WTC11 (cell line): ENCODE measurements around the gene MYO7B. TPM values are rescaled to one million over a fixed set of nuclear protein-coding genes. Genes with fewer than 3 reads are reported as not detected.

ENCODE experiments used
- ATAC-seq: fragments of 200-7000 bp; cut with Tn5 transposase; 2 replicates; pipeline ENCODE4 v1.10.0; 2021; ENCODE audit warnings: mild to moderate bottlenecking, moderate library complexity
- CTCF ChIA-PET: fragments of 300-600 bp; sonication (Branson Sonifier 250); formaldehyde crosslinking; loops from one replicate; lab custom pipeline; 2021; ENCODE audit warnings: antibody characterized with exemption; lab: Charles Lee
- POLR2A ChIA-PET: fragments of 350-600 bp; sonication (Branson Sonifier 250); formaldehyde crosslinking; loops from one replicate; lab custom pipeline; 2021; ENCODE audit warnings: antibody characterized with exemption; lab: Charles Lee
- DNase-seq: peaks from one replicate; pipeline ENCODE4 v3.0.0; 2021; ENCODE audit warnings: low spot score
- H3K27ac Mint-ChIP-seq: 2 replicates; pipeline ENCODE4 v1.8.0; 2021; ENCODE audit warnings: mixed read lengths
- H3K27me3 Mint-ChIP-seq: 2 replicates; pipeline ENCODE4 v1.8.0; 2021; ENCODE audit warnings: low read depth, mild to moderate bottlenecking, moderate library complexity, mixed read lengths
- H3K36me3 Mint-ChIP-seq: 2 replicates; pipeline ENCODE4 v1.8.0; 2021; ENCODE audit warnings: mixed read lengths
- H3K4me1 Mint-ChIP-seq: 2 replicates; pipeline ENCODE4 v1.8.0; 2022; ENCODE audit warnings: mixed read lengths
- H3K4me3 Mint-ChIP-seq: 2 replicates; pipeline ENCODE4 v1.8.0; 2021; ENCODE audit warnings: mild to moderate bottlenecking, moderate library complexity, mixed read lengths
- H3K9me3 Mint-ChIP-seq: 2 replicates; pipeline ENCODE4 v1.8.0; 2021; ENCODE audit warnings: mixed read lengths
- ATF2 ChIP-seq: sonication (generic); formaldehyde crosslinking; IDR thresholded peaks from 2 replicates; pipeline ENCODE4 v1.8.1; 2022; ENCODE audit warnings: low read depth, missing genetic modification reagents, borderline replicate concordance
- CDX4 ChIP-seq: fragments of 250-450 bp; sonication (Bioruptor Pico); IDR thresholded peaks from 2 replicates; pipeline ENCODE4 v1.9.0; 2021; ENCODE audit warnings: moderate library complexity, mild to moderate bottlenecking, inconsistent platforms, borderline replicate concordance
- E2F1 ChIP-seq: sonication (generic); formaldehyde crosslinking; IDR thresholded peaks from 2 replicates; pipeline ENCODE4 v1.8.0; 2022; ENCODE audit warnings: mild to moderate bottlenecking, missing genetic modification reagents
- EMX1 ChIP-seq: fragments of 250-450 bp; sonication (Bioruptor Pico); IDR thresholded peaks from 2 replicates; pipeline ENCODE4 v1.8.0; 2021; ENCODE audit warnings: mild to moderate bottlenecking
- FOXK1 ChIP-seq: sonication (generic); formaldehyde crosslinking; IDR thresholded peaks from 2 replicates; pipeline ENCODE4 v1.8.0; 2022; ENCODE audit warnings: mild to moderate bottlenecking, moderate library complexity, missing genetic modification reagents
- HMGA2 ChIP-seq: fragments of 250-450 bp; sonication (Bioruptor Pico); IDR thresholded peaks from 2 replicates; pipeline ENCODE4 v1.4.0; 2021; ENCODE audit warnings: mild to moderate bottlenecking, moderate library complexity
- IRF2 ChIP-seq: sonication (generic); formaldehyde crosslinking; IDR thresholded peaks from 2 replicates; pipeline ENCODE4 v1.8.0; 2022; ENCODE audit warnings: low read depth, missing genetic modification reagents, borderline replicate concordance
- MLX ChIP-seq: sonication (generic); formaldehyde crosslinking; IDR thresholded peaks from 2 replicates; pipeline ENCODE4 v1.8.1; 2023; ENCODE audit warnings: mild to moderate bottlenecking, missing genetic modification reagents, moderate library complexity
- NR1H2 ChIP-seq: sonication (generic); formaldehyde crosslinking; IDR thresholded peaks from 2 replicates; pipeline ENCODE4 v1.9.0; 2021; ENCODE audit warnings: mild to moderate bottlenecking, moderate library complexity, missing genetic modification reagents
- NR3C1 ChIP-seq: sonication (generic); formaldehyde crosslinking; conservative IDR thresholded peaks from 2 replicates; pipeline ENCODE4 v1.8.1; 2023; ENCODE audit warnings: low read depth, mild to moderate bottlenecking, missing genetic modification reagents
- TEAD1 ChIP-seq: sonication (generic); formaldehyde crosslinking; IDR thresholded peaks from 2 replicates; pipeline ENCODE4 v1.8.0; 2022; ENCODE audit warnings: mild to moderate bottlenecking, missing genetic modification reagents
- TP53 ChIP-seq: sonication (generic); formaldehyde crosslinking; IDR thresholded peaks from 2 replicates; pipeline ENCODE4 v1.8.1; 2023; ENCODE audit warnings: mild to moderate bottlenecking, missing genetic modification reagents
- USF1 ChIP-seq: sonication (generic); formaldehyde crosslinking; IDR thresholded peaks from 2 replicates; pipeline ENCODE4 v1.8.0; 2022; ENCODE audit warnings: mild to moderate bottlenecking, missing genetic modification reagents
- ZBTB43 ChIP-seq: sonication (generic); formaldehyde crosslinking; IDR thresholded peaks from 2 replicates; pipeline ENCODE4 v1.8.1; 2023; ENCODE audit warnings: mild to moderate bottlenecking, missing genetic modification reagents
- ZNF232 ChIP-seq: sonication (generic); formaldehyde crosslinking; IDR thresholded peaks from 2 replicates; pipeline ENCODE4 v1.8.0; 2022; ENCODE audit warnings: mild to moderate bottlenecking, missing genetic modification reagents
- ZNF317 ChIP-seq: sonication (generic); formaldehyde crosslinking; IDR thresholded peaks from 2 replicates; pipeline ENCODE4 v1.8.1; 2023; ENCODE audit warnings: low read depth, mild to moderate bottlenecking, moderate library complexity, missing genetic modification reagents, borderline replicate concordance
- ZNF396 ChIP-seq: fragments of 250-450 bp; sonication (Bioruptor Pico); IDR thresholded peaks from 2 replicates; pipeline ENCODE4 v1.8.0; 2021; ENCODE audit warnings: mild to moderate bottlenecking, moderate library complexity, borderline replicate concordance
- ZNF512 ChIP-seq: sonication (generic); formaldehyde crosslinking; IDR thresholded peaks from 2 replicates; pipeline ENCODE4 v1.8.1; 2022; ENCODE audit warnings: missing genetic modification reagents, borderline replicate concordance
- total RNA-seq: library from RNA; stranded (reverse); gene quantifications from 3 replicates; pipeline ENCODE4 v1.2.3, GENCODE V29; 2021

The MYO7B gene
- total RNA-seq, 1 experiment from 2014 or later, result not detected

GRCh38 chr2:127566139-127566417 is 30.6 kb downstream of the MYO7B start (continued):
- TF ChIP-seq ATF2 (CRISPR knock-in tag), result no peak
- no peak for TF ChIP-seq HMGA2 (CRISPR knock-in tag)
- TF ChIP-seq NR3C1, result no peak
- TF ChIP-seq MLX (CRISPR knock-in tag), result no peak
- no peak for TF ChIP-seq IRF2 (CRISPR knock-in tag)
- no peak for TF ChIP-seq EMX1
- no peak for TF ChIP-seq ZBTB43

- ATAC-seq, result peak; percentile 65
- ChIA-PET POLR2A (no interaction called here), CTCF (interaction anchor here (0.9 to 3.0 kb wide), 7 partner anchors 10 to 370 kb away, joined by 3 to 25 read pairs (median 4); no protein-coding TSS in a partner anchor)
These were observed 31.1 kb downstream of the MYO7B start for GRCh38 chr2:127566576-127566975.

More at GRCh38 chr2:127566576-127566975, 31.1 kb downstream of the MYO7B start:
- no peak for TF ChIP-seq ZNF232 (CRISPR knock-in tag)
- TF ChIP-seq TEAD1 (CRISPR knock-in tag), result no peak
- no peak for TF ChIP-seq E2F1 (CRISPR knock-in tag)
- TF ChIP-seq TP53, result no peak
- TF ChIP-seq USF1 (CRISPR knock-in tag), result no peak
- TF ChIP-seq FOXK1 (CRISPR knock-in tag), result no peak
- TF ChIP-seq NR1H2 (CRISPR knock-in tag), result no peak
- no peak for TF ChIP-seq ZNF317 (CRISPR knock-in tag)
- no peak for TF ChIP-seq CDX4
- TF ChIP-seq ZNF396 (CRISPR knock-in tag), result no peak
- no peak for TF ChIP-seq ZNF512 (CRISPR knock-in tag)
- Mint-ChIP-seq H3K27me3 (no peaks in the 10 kb centered on the region), H3K27ac (no peak overlapping the region), H3K36me3 (no peaks in the 10 kb centered on the region), H3K9me3 (0 out of 2 replicates have a peak, but pooled peaks cover 4% of the 10 kb centered on the region), H3K4me3 (no peak overlapping the region), H3K4me1 (peaks cover 6% of the 10 kb centered on the region)
- DNase-seq, result no peak
